K562 (cell line): Measurements from ENCODE around the gene HRH1. TPM values are rescaled to one million over a fixed set of nuclear protein-coding genes. Genes with fewer than 3 reads are reported as not detected.

Experiments
- CXXC5 ChIP-seq: fragments of 250-450 bp; sonication (Bioruptor Pico); IDR thresholded peaks from 2 replicates; pipeline ENCODE4 v1.8.0; 2022; ENCODE audit warnings: inconsistent platforms, mild to moderate bottlenecking, moderate library complexity
- E2F8 ChIP-seq: fragments of 450-650 bp; IDR thresholded peaks from 2 replicates; pipeline ENCODE4 v1.7.1; 2018; ENCODE audit warnings: mild to moderate bottlenecking, low read depth; ENCODE audit not compliant: partially characterized antibody
- ETV1 ChIP-seq: fragments of 450-650 bp; conservative IDR thresholded peaks from 2 replicates; pipeline ENCODE4 v1.6.1; 2016; ENCODE audit warnings: missing genetic modification characterization, control low read depth, low read depth, missing compliant biosample characterization
- HDAC2 ChIP-seq: fragments of 450-650 bp; IDR thresholded peaks from 2 replicates; pipeline ENCODE4 v1.6.1; 2016; ENCODE audit warnings: mild to moderate bottlenecking
- JUNB ChIP-seq: fragments of 450-650 bp; formaldehyde crosslinking; conservative IDR thresholded peaks from 2 replicates; pipeline ENCODE4 v1.4.0; 2020; ENCODE audit warnings: mild to moderate bottlenecking
- TRIM28 ChIP-seq: fragments of 450-650 bp; IDR thresholded peaks from 2 replicates; pipeline ENCODE4 v1.6.1; 2017
- YY1 ChIP-seq, 3 experiments: IDR thresholded peaks; 2 replicates each; pipeline ENCODE4 v1.6.1; 2011; ENCODE audit warnings: low read length in 2 of 3, mild to moderate bottlenecking in 2 of 3, moderate library complexity in 2 of 3, borderline replicate concordance in 1 of 3, control low read depth in 1 of 3, low read depth in 1 of 3; ENCODE audit not compliant: insufficient read depth in 3 of 3, insufficient replicate concordance in 2 of 3, control insufficient read depth in 1 of 3, insufficient read length in 1 of 3; ENCODE audit errors: extremely low read depth in 1 of 3
- ZBTB40 ChIP-seq, 2 experiments: fragments of 450-650 bp in 1 of 2; sonication (generic) in 1 of 2; formaldehyde crosslinking in 1 of 2; IDR thresholded peaks; 2 replicates each; pipeline versions ENCODE4 v1.7.1 to v1.9.0; 2016 to 2022; ENCODE audit warnings: inconsistent platforms in 1 of 2, mild to moderate bottlenecking in 1 of 2, missing genetic modification reagents in 1 of 2
- ZBTB8A ChIP-seq: fragments of 450-650 bp; IDR thresholded peaks from 2 replicates; pipeline ENCODE4 v1.6.1; 2018; ENCODE audit warnings: mild to moderate bottlenecking, moderate library complexity; ENCODE audit not compliant: partially characterized antibody
- ZBTB9 ChIP-seq: fragments of 450-650 bp; formaldehyde crosslinking; IDR thresholded peaks from 2 replicates; pipeline ENCODE4 v1.4.0; 2020; ENCODE audit warnings: mild to moderate bottlenecking, moderate library complexity
- ZNF140 ChIP-seq: fragments of 250-450 bp; sonication (Bioruptor Pico); IDR thresholded peaks from 2 replicates; pipeline ENCODE4 v1.8.0; 2021; ENCODE audit warnings: moderate library complexity, mild to moderate bottlenecking, inconsistent platforms
- ZNF212 ChIP-seq: fragments of 450-650 bp; formaldehyde crosslinking; IDR thresholded peaks from 2 replicates; pipeline ENCODE4 v1.4.0; 2020; ENCODE audit warnings: mild to moderate bottlenecking
- polyA plus RNA-seq, 8 experiments: library from polyadenylated mRNA; depleted of rRNA in 4 of 8; stranded (reverse) in 5 of 8; unstranded in 3 of 8; fragments of >200 nt; fragmentation: Nextera tagmentation in 2 of 8; fragmentation: Illumina TruSeq in 1 of 8; extraction: Ambion mirVana in 2 of 8; extraction: Trizol in 1 of 8; gene quantifications; 2 replicates each; pipeline versions ENCODE4 v1.2.1 to v1.2.3, GENCODE V29; 2011 to 2014; ENCODE audit warnings: inconsistent platforms in 1 of 8, missing spikeins in 1 of 8
- total RNA-seq, 7 experiments: library from RNA; depleted of rRNA in 6 of 7; stranded (reverse); fragments of >200 nt in 6 of 7; fragmentation: Illumina TruSeq in 2 of 7; extraction: Trizol in 2 of 7; gene quantifications; 2 replicates each; pipeline versions ENCODE4 v1.2.1 to v1.2.3, GENCODE V29; 2011 to 2021; ENCODE audit warnings: low replicate concordance in 1 of 7

HRH1 gene
- total and polyA plus RNA-seq, 9 of the 15 experiments (the other 6 are each of a cell fraction or from before 2014, with no cell fraction given): 0.03 to 0.15 (median 0.06) TPM; not detected in 1

- TF ChIP-seq JUNB (CRISPR knock-in tag) (peak; percentile 88), YY1 (IDR thresholded peaks at IDR 0.05; ENCODE audit: borderline replicate concordance in 1 of 3, control insufficient read depth in 1 of 3, extremely low read depth in 1 of 3, insufficient read depth in 3 of 3, insufficient read length in 1 of 3, insufficient replicate concordance in 2 of 3, low read depth in 1 of 3, low read length in 2 of 3) (peak in 2 of 3 experiments; percentile 10 to 18), ZBTB40 (IDR thresholded peaks at IDR 0.05) (peak; percentile 76), ZBTB40 (CRISPR knock-in tag; IDR thresholded peaks at IDR 0.05) (no peak), ZBTB9 (CRISPR knock-in tag) (peak; percentile 71; the same call in 1 of the 2 replicates), CXXC5 (peak; percentile 78), ZNF212 (CRISPR knock-in tag) (no peak), ZNF140 (CRISPR knock-in tag) (no peak), E2F8 (peak; percentile 81), TRIM28 (no peak), ZBTB8A (no peak), HDAC2 (peak; percentile 85; the same call in 1 of the 2 replicates), ETV1 (tag) (peak; percentile 78)
Observed at GRCh38 chr3:11271986-11272904, 118.0 kb downstream of the HRH1 start, which contains the start of gene ATG7 (continued).
